Neuron (in vitro differentiated cells): ENCODE results near the gene SLC47A2.

ENCODE experiments used
- H2AFZ ChIP-seq: one replicate; pipeline ENCODE4 v1.6.1; 2013; ENCODE audit warnings: low read depth, mild to moderate bottlenecking, inconsistent platforms, low read length, moderate library complexity
- H3K27me3 ChIP-seq: one replicate; pipeline ENCODE4 v1.6.1; 2013; ENCODE audit warnings: low read length; ENCODE audit not compliant: insufficient read depth
- H3K36me3 ChIP-seq: one replicate; pipeline ENCODE4 v1.6.1; 2013; ENCODE audit warnings: low read length; ENCODE audit not compliant: insufficient read depth
- H3K4me1 ChIP-seq: one replicate; pipeline ENCODE4 v1.6.1; 2013; ENCODE audit warnings: low read length; ENCODE audit not compliant: insufficient read depth
- H3K4me3 ChIP-seq: 2 replicates; pipeline ENCODE4 v1.5.1; 2013; ENCODE audit warnings: mild to moderate bottlenecking, low read length, moderate library complexity
- H3K9me3 ChIP-seq: one replicate; pipeline ENCODE4 v1.6.1; 2013; ENCODE audit warnings: low read length

The SLC47A2 gene

DNA sequence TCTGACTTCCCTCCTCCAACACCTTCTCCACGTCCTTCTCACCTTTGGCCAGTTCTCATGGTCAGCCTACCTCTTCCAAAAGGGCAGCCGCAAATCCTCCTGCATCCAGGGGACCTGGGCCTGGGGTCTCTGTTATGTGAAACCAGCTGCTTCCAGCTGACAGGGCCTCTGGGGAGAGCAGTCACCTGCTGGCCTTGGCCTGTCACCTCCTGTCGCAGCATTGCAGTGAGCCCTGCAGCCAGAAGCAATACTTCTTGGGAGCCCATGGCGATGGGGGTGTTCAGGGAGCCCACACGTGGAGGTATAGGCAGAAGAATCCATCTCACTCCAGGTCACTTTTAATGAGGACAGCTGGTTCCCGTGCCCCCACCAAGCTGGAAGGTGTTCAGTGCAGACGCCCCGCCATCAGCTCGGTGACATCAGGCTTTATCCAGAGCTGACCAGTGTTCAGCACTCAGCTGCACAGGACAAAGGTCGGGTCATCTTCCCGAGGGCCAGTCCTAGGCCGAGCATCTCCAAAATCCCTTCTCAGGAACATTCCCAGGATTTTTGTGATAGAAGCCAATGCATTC lies 1.7 kb upstream of the SLC47A2 start:
- Histone ChIP-seq H3K36me3 (no peaks in the 10 kb centered on the region), H3K4me1 (peaks cover 8% of the 10 kb centered on the region), H3K27me3 (peaks cover 9% of the 10 kb centered on the region), H3K9me3 (no peaks in the 10 kb centered on the region), H2AFZ (no peak overlapping the region), H3K4me3 (no peak overlapping the region)

DNA sequence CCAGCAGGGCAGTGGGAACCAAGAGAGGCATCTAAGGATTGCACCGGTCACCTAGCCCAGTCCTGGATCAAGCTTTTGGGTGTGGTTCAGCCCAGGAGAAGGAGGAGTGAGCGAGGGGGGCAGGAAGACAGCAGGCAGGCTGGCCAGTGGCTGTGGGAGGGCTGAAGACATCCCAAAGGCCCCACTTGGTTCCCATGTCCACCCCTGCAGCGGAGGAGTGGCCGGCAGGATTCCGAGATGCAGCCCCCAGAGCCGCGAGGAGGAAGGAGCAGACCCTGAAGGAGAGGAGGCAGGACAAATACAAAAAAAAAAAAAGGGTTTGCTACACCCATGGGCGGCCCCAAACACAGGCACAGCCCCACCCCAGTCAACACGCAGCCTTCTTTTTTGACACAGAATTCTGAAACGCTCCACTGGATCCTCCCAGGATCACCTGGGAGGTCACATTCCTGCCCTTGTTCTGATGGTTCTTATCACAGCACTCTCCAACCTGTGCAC lies 1.1 kb upstream of the SLC47A2 start:
- H3K9me3 ChIP-seq = no peaks in the 10 kb centered on the region

DNA sequence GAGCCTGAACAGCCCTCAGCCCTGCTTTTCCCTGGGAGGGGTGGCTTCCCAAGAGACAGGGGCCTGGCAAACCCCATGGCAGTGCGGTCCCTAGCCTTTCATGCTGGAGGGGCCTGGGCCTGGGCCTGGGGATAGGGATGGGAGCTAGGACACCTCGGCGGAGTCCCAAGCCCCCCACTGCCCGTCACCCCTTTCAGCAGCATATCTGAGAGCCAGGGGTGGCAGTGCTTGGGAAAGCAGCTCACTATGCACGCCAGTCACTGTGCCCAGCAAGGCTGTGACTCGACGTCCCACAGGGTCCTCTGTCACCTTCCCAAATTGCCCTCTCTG lies 612 bp upstream of the SLC47A2 start:
- Histone ChIP-seq H3K36me3 (no peaks in the 10 kb centered on the region), H3K4me3 (no peak overlapping the region), H3K4me1 (peaks cover 8% of the 10 kb centered on the region), H2AFZ (no peak overlapping the region), H3K9me3 (no peaks in the 10 kb centered on the region), H3K27me3 (peaks cover 9% of the 10 kb centered on the region)

More for the DNA sequence above, 1.1 kb upstream of the SLC47A2 start:
- Histone ChIP-seq H3K27me3 (peaks cover 9% of the 10 kb centered on the region), H2AFZ (no peak overlapping the region), H3K4me3 (no peak overlapping the region), H3K4me1 (peaks cover 8% of the 10 kb centered on the region), H3K36me3 (no peaks in the 10 kb centered on the region)

DNA sequence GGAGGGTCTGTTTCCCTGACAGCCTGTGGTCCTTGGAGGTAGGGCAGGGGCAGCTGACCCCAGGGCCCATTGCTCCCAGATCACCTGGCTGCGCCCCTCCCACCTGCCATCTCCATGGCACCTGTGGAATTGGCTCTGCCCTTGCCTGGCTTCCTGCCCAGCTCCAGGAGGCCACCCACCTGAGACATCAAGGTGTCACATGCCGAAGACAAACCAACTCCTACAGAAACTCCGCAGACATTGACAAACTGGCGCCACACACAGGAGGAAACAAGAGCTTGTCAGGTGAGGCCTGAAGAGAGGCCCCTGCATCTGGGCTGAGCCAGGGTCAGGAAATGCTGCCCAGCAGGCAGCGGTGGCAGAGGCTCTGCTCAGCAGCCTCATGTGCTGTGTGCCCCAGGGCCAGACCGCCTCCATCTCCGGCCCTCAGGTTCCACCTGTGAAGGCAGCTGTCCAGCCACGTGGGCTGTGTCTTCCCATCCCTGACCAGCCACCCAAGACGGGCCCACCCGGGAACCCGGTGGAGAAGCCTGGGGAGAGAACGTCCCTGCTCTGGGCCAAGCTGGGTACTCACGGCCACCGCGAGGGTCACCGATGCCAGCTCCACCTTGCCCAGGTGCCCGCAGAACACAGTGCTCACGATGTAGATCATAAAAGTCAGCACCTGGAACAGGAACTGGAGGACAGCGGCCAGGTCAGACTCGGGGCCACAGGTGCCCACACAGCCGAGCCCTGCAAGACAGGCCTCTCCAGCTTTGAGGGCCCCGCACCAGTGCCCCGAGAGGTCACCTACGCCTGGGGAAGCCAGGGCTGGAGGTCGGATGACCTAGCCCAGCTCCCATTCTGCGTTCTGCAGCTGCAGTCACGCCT lies 1.6 kb downstream of the SLC47A2 start:
- peaks cover 8% of the 10 kb centered on the region for H3K4me1 ChIP-seq
- peaks cover 9% of the 10 kb centered on the region for H3K27me3 ChIP-seq
- no peaks in the 10 kb centered on the region for H3K9me3 ChIP-seq
- no peak overlapping the region for H3K4me3 ChIP-seq
- no peak overlapping the region for H2AFZ ChIP-seq
- H3K36me3 ChIP-seq = no peaks in the 10 kb centered on the region

DNA sequence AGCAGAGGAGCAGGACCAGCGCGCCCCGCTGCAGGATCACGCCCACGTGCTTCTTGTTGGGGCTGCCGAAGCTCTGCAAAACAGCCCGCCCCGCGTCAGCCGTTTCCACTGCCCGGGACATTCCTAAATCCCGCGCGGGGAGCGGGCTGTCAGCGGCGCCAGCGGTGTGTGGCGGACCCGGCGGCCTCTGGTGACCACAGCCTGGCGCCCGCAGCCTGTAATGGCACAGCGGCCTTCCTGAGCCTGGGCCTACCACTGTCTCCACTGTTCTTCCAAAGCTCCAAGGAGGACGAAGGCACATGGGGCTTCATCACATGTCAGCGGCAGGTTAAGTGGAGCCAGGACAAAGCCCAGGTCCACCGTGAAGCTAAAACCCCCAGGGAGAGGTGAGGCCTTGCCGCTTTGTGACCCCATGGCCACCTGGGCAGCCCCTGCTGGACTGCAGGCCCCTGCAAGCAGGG lies 2.5 kb downstream of the SLC47A2 start:
- no peaks in the 10 kb centered on the region for H3K36me3 ChIP-seq
- H3K4me3 ChIP-seq = no peak overlapping the region

DNA sequence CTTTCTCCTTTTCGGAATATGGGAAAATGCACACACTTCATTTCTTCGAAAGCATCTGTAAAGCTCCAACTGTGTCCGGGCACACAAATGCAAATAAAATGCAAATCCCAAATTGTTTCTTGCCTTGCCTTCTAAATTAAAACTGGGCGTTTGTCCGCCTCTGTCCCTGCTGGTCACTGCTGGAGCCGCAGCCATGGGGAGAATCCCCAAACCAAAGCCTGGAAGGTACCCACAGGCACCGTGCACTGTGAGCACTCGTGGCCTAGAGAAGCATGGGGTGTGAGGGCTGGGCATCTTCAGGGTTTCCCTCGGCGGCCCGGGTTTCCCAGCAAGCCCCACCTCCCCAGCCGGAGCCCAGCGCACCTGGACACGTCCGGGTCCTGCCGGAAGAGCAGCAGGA lies 2.9 kb downstream of the SLC47A2 start:
- no peak overlapping the region for H2AFZ ChIP-seq
- no peaks in the 10 kb centered on the region for H3K36me3 ChIP-seq
- peaks cover 9% of the 10 kb centered on the region for H3K27me3 ChIP-seq
- H3K4me1 ChIP-seq = peaks cover 8% of the 10 kb centered on the region
- H3K4me3 ChIP-seq = no peak overlapping the region
- H3K9me3 ChIP-seq = no peaks in the 10 kb centered on the region

More for the DNA sequence above, 2.5 kb downstream of the SLC47A2 start:
- no peaks in the 10 kb centered on the region for H3K9me3 ChIP-seq
- H3K27me3 ChIP-seq = peaks cover 9% of the 10 kb centered on the region
- H2AFZ ChIP-seq = no peak overlapping the region
- H3K4me1 ChIP-seq = peaks cover 8% of the 10 kb centered on the region

DNA sequence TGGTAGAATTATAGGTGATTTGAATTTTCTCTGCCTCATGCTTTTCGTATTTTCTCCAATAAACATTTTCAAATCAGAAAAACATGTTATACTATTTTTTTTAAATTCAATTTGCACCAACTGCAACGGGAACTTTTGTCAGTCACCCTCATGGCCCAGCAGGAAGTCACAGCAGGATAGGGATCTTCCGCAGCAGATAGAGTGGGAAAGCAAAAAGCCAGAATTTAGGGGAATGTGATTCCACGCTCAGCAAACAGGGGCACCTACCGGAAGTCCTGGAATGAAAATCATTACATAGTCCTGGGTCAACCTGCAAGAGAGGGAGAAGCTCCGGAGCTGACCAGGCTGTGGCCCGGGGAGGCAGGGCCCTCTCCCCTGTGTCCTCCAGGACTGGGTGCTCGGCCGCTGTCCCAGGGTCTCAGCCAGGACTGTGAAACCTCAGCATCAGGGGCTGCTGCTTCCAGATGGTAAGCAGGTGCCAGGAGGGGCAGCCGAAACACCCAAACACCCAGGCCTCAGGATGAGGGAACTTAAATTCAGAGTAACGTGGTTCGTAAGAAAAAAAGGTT lies 3.9 kb downstream of the SLC47A2 start:
- Histone ChIP-seq H2AFZ (no peak overlapping the region), H3K4me1 (peaks cover 8% of the 10 kb centered on the region), H3K4me3 (no peak overlapping the region), H3K27me3 (peaks cover 5% of the 10 kb centered on the region), H3K9me3 (no peaks in the 10 kb centered on the region), H3K36me3 (no peaks in the 10 kb centered on the region)

DNA sequence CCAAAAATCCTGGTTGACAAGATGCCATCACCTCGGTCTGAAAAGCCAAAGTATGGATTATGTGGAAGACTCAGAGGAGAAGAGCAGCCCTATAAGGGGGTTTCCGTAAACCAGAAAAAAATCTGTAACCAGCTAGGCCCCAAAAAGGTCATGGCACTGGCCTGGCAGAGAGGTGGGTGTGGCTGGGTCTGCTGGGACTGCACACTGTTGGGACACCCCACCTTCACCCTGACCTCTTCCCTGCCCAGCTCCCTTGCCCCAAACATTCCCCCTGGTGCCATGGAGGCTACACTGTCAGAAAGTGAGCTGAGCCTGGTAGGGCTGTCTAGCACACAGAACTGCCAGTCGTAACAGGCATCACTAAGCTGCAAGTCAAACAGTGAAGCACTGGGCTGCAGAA lies 6.5 kb downstream of the SLC47A2 start:
- H2AFZ ChIP-seq = no peak overlapping the region
- H3K4me1 ChIP-seq = peaks cover 8% of the 10 kb centered on the region
- H3K36me3 ChIP-seq = no peaks in the 10 kb centered on the region
- H3K9me3 ChIP-seq = no peaks in the 10 kb centered on the region
- no peaks in the 10 kb centered on the region for H3K27me3 ChIP-seq
- no peak overlapping the region for H3K4me3 ChIP-seq

DNA sequence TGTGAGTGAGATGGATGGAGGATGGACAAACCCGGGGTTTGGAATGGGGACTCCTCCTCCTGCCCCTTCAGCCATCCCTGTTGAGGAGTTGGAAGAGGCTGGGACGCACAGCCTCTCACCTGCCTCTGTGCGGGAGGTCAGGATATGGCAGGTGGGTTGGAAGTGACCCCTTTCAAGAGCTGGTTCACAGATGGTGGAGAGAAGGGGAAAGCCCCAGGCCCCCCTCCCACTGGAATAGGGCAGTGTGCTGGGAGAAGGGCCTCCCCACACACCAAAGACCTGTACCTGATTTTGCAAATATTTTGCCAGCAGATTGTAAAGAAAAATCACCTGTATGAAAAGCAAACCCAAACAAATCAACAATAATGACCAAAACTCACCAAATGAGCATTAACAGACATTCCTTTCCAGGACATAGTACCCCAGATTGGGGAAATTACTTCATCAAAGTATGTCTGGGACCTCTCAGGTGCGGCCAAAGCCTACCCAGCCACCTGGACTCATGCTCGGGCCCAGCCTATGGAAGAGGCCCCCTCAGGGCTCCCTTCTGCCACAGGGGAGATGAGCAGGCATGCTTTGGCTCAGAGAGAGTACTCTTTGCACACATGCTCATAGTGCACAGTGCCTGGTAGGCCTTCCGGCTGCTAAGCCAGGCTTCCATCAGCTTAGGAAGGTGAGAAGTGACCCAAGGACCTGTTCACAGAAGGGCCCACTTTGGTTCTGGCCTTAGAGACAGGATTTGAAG lies 7.8 kb downstream of the SLC47A2 start:
- Histone ChIP-seq H2AFZ (no peak overlapping the region), H3K9me3 (no peaks in the 10 kb centered on the region), H3K4me1 (peaks cover 18% of the 10 kb centered on the region), H3K4me3 (no peak overlapping the region), H3K27me3 (no peaks in the 10 kb centered on the region), H3K36me3 (no peaks in the 10 kb centered on the region)

DNA sequence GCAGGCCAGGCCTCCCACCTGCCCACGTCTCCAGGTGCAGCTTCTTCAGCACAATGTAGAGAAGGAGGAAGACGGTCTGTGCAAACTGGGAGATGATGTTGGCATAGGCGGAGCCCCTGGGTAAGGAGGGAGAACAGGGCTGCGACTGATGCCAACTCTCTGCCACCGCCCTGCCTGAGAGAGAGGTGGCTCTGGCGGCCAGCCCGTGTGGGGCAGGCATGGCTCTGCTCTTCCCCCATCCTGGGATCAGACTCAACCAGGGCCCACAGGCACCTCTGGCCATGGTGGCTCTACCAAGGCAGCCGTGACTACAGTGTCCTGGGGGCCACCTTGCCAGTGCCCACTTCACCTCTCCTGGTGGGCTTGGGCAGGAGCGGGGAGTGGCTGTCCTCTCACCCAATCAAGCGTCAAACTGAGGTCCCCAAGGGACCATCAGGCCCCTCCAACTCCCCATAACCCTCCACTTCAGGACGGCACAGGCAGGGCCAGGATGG lies 8.6 kb downstream of the SLC47A2 start:
- Histone ChIP-seq H3K9me3 (no peaks in the 10 kb centered on the region), H3K27me3 (no peaks in the 10 kb centered on the region), H2AFZ (no peak overlapping the region), H3K4me3 (no peak overlapping the region), H3K4me1 (peaks cover 25% of the 10 kb centered on the region), H3K36me3 (no peaks in the 10 kb centered on the region)

DNA sequence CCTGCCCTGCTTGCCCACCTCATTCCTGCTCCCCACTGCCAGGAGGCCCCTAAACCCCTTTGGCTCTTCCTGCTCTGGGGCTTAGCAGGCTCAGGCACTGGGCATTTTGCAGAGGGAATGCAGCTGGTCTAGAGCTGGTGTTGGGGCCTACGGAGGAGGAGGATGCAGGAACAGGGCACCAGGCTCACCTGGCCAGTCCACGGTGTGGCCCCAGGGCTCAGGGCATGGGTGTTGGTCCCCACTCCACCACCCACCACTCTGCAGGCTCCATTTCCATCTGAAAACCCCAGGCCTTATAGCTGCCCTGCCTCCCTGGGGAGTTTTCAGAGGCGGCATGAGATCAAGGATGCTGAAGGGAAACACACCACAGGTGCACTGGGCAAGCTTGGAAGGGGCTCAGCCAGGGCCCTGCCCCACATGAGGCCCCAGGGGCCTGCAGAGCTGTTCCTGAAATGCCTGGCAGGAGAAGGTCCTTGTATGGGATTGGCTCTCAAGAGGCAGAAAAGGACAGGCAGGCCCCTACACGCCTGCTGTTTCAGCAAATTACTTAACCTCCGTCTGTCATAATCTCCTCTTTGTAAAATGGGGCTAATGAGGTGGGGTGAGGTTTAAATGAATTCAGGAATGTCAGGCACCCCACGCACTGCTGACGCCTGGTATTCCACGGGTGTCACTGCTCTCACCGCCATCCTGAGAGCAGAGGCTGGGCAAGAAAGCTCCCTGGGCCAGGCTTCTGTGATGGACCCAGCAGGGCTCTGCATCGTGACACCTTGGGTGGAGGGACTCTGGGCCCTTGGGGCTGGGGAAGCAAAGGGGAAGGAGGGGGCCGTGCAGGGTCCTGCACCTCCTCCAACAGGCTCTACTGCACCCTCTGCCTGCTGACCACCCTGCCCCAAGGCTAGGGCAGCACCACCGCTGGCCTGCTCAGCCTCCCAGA lies 9.3 kb downstream of the SLC47A2 start:
- H2AFZ ChIP-seq = no peak overlapping the region
- no peak overlapping the region for H3K4me3 ChIP-seq
- H3K36me3 ChIP-seq = no peaks in the 10 kb centered on the region
- no peaks in the 10 kb centered on the region for H3K9me3 ChIP-seq
- peaks cover 28% of the 10 kb centered on the region for H3K4me1 ChIP-seq
- no peaks in the 10 kb centered on the region for H3K27me3 ChIP-seq
